ENCODE measurements around the gene GSAP.

DNA sequence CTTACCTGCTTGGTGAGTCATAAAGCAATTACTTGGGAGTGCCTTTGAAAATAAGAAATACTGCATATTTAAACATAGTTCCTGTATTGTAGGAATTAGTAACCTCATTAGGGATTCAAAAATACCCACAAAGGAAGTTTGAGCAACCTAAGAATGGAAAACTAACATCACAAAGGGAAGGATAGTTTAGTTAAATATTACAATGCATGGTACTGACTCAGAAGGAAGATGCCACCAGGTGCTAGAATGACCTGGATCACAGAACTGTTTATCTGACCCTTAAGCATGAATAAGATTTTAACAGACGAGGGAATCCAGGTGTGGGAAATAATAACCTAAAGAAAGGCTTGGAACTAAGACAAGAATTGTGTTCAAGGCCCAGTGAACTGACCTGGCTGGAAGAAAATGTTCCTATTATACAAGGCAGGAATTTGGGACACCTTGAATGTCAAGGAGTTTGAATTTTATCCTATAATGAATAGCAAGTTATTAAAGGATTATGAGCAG lies 106.4 kb downstream of the GSAP start:
- TF ChIP-seq, protein P1, sequence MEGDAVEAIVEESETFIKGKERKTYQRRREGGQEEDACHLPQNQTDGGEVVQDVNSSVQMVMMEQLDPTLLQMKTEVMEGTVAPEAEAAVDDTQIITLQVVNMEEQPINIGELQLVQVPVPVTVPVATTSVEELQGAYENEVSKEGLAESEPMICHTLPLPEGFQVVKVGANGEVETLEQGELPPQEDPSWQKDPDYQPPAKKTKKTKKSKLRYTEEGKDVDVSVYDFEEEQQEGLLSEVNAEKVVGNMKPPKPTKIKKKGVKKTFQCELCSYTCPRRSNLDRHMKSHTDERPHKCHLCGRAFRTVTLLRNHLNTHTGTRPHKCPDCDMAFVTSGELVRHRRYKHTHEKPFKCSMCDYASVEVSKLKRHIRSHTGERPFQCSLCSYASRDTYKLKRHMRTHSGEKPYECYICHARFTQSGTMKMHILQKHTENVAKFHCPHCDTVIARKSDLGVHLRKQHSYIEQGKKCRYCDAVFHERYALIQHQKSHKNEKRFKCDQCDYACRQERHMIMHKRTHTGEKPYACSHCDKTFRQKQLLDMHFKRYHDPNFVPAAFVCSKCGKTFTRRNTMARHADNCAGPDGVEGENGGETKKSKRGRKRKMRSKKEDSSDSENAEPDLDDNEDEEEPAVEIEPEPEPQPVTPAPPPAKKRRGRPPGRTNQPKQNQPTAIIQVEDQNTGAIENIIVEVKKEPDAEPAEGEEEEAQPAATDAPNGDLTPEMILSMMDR (conservative IDR thresholded peaks at IDR 0.05; ENCODE audit: low read depth, low read length) = no peak
- TF ChIP-seq EZH2 (IDR thresholded peaks at IDR 0.05; ENCODE audit: low read length, unreplicated experiment) = no peak
